K562 (cell line): ENCODE results near the gene LDB2. TPM values are rescaled to one million over a fixed set of nuclear protein-coding genes. Genes with fewer than 3 reads are reported as not detected.

Experiments
- ATAC-seq: fragments of 200-7000 bp; cut with Tn5 transposase; 3 replicates; pipeline ENCODE4 v1.9.1; 2020; ENCODE audit warnings: moderate library complexity
- BruUV-seq: library from RNA; stranded (reverse); fragments of 400-500 nt; replicated peaks from 2 replicates; lab custom pipeline; 2021; lab: Mats Ljungman, UMichigan
- CTCF ChIA-PET: fragments of 300-600 bp; formaldehyde crosslinking; extraction: SDS; loops from one replicate; lab custom pipeline; 2021; ENCODE audit warnings: low intra/inter-chr PET ratio; lab: Yijun Ruan, JAX
- POLR2A ChIA-PET: fragments of 300-600, 350-650 bp; sonication (Branson Sonifier 250); formaldehyde crosslinking; extraction: SDS; loops from one replicate; lab custom pipeline; 2021; ENCODE audit warnings: antibody characterized with exemption, inconsistent platforms; lab: Yijun Ruan, JAX
- DNase-seq, 4 experiments: peaks; one replicate each; pipeline versions ENCODE4 v3.0.0 to v3.0.0-alpha.2; 2011 to 2018; ENCODE audit warnings: low spot score in 3 of 4, mixed read lengths in 3 of 4; ENCODE audit errors: extremely low read depth in 1 of 4
- FAIRE-seq: peaks from 2 replicates; lab custom pipeline; 2011; peaks lifted over from hg19 to GRCh38; lab: Jason Lieb, UNC
- H2AFZ ChIP-seq: 2 replicates; pipeline ENCODE4 v1.6.0; 2011; ENCODE audit warnings: low read depth, low read length, control low read depth, inconsistent platforms
- H3K27ac ChIP-seq: fragments of 200-600 bp; 3 replicates; pipeline ENCODE4 v1.8.0; 2011; ENCODE audit warnings: low read depth, mild to moderate bottlenecking, control low read depth, inconsistent platforms, low read length, moderate library complexity, mixed read lengths; ENCODE audit errors: extremely low read depth
- H3K27me3 ChIP-seq, 2 experiments: fragments of 300-600 bp in 1 of 2; 2 replicates in 1 of 2; 3 replicates in 1 of 2; pipeline versions ENCODE4 v1.6.0 to v1.8.0; 2011; ENCODE audit warnings: inconsistent platforms in 2 of 2, low read length in 2 of 2, mild to moderate bottlenecking in 1 of 2, mixed read lengths in 1 of 2, moderate library complexity in 1 of 2; ENCODE audit not compliant: control insufficient read depth in 2 of 2, insufficient read depth in 2 of 2
- H3K36me3 ChIP-seq: fragments of 300-600 bp; 3 replicates; pipeline ENCODE4 v1.8.0; 2011; ENCODE audit warnings: mild to moderate bottlenecking, low read length, inconsistent platforms; ENCODE audit not compliant: control insufficient read depth, insufficient read depth
- H3K4me1 ChIP-seq, 2 experiments: fragments of 200-600 bp in 1 of 2; replicated peaks in 1 of 2; 2 replicates in 1 of 2; 3 replicates in 1 of 2; pipeline versions ENCODE4 v1.5.1 to v1.8.0; 2011; ENCODE audit warnings: inconsistent platforms in 2 of 2, low read length in 2 of 2, mild to moderate bottlenecking in 1 of 2, mixed read lengths in 1 of 2, moderate library complexity in 1 of 2; ENCODE audit not compliant: control insufficient read depth in 2 of 2, insufficient read depth in 2 of 2
- H3K4me2 ChIP-seq: 2 replicates; pipeline ENCODE4 v1.6.1; 2011; ENCODE audit warnings: low read length, control low read depth, inconsistent platforms, mixed read lengths; ENCODE audit not compliant: insufficient read depth
- H3K4me3 ChIP-seq: fragments of 200-600 bp; sonication (generic), shearing (Covaris generic); 2 replicates; pipeline ENCODE4 v1.5.1; 2016; ENCODE audit warnings: control low read depth, inconsistent platforms
- H3K79me2 ChIP-seq: fragments of 200-600 bp; 3 replicates; pipeline ENCODE4 v1.8.0; 2011; ENCODE audit warnings: low read length, inconsistent platforms; ENCODE audit not compliant: control insufficient read depth, insufficient read depth
- H3K9ac ChIP-seq, 2 experiments: 2 replicates each; pipeline versions ENCODE4 v1.6.0 to v1.6.1; 2011; ENCODE audit warnings: low read depth in 2 of 2, low read length in 2 of 2, control low read depth in 1 of 2, inconsistent platforms in 1 of 2, mild to moderate bottlenecking in 1 of 2, mixed read lengths in 1 of 2; ENCODE audit not compliant: insufficient read depth in 1 of 2
- H3K9me1 ChIP-seq: one replicate; pipeline ENCODE4 v1.6.0; 2011; ENCODE audit warnings: inconsistent platforms, mild to moderate bottlenecking, low read length, moderate library complexity; ENCODE audit not compliant: control insufficient read depth, insufficient read depth
- H3K9me3 ChIP-seq: replicated peaks from 2 replicates; pipeline ENCODE4 v1.5.1; 2011; ENCODE audit warnings: low read depth, low read length, inconsistent platforms; ENCODE audit not compliant: control insufficient read depth, insufficient read depth
- H4K20me1 ChIP-seq: replicated peaks from 2 replicates; pipeline ENCODE4 v1.6.1; 2011; ENCODE audit warnings: low read length, inconsistent platforms, mixed read lengths; ENCODE audit not compliant: control insufficient read depth, insufficient read depth
- ARNT ChIP-seq, 2 experiments: fragments of 450-650 bp; IDR thresholded peaks; 2 replicates each; pipeline ENCODE4 v1.6.1; 2016; ENCODE audit warnings: mild to moderate bottlenecking in 1 of 2
- BACH1 ChIP-seq: fragments of 200-800 bp; sonication (Bioruptor generic); IDR thresholded peaks from 2 replicates; pipeline ENCODE4 v1.6.1; 2016; ENCODE audit warnings: missing genetic modification characterization, missing compliant biosample characterization
- NCOA2 ChIP-seq, 2 experiments: fragments of 450-650 bp; IDR thresholded peaks; 2 replicates each; pipeline ENCODE4 v1.6.1; 2018; ENCODE audit warnings: mild to moderate bottlenecking in 2 of 2, moderate library complexity in 1 of 2; ENCODE audit not compliant: partially characterized antibody in 2 of 2
- RBM15 ChIP-seq: fragments of 200-400 bp; formaldehyde crosslinking; IDR thresholded peaks from 2 replicates; pipeline ENCODE4 v1.6.1; 2018; ENCODE audit warnings: mild to moderate bottlenecking, low read length, moderate library complexity; ENCODE audit not compliant: insufficient read depth
- SRSF3 ChIP-seq: fragments of 200-400 bp; formaldehyde crosslinking; IDR thresholded peaks from 2 replicates; pipeline ENCODE4 v1.6.1; 2016; ENCODE audit warnings: mild to moderate bottlenecking, low read length, moderate library complexity; ENCODE audit not compliant: insufficient read depth
- ZNF239 ChIP-seq: fragments of 250-450 bp; sonication (Bioruptor Pico); IDR thresholded peaks from 2 replicates; pipeline ENCODE4 v1.4.0; 2020; ENCODE audit warnings: mild to moderate bottlenecking
- WGBS: fragments of 100-300 bp; shearing (Covaris generic); methylation state at CpG from one replicate; pipeline ENCODE4 v1.1.6; 2016; ENCODE audit warnings: low coverage, mixed read lengths; ENCODE audit not compliant: insufficient coverage; ENCODE audit errors: missing lambda C conversion rate; 5-methylcytosine and 5-hydroxymethylcytosine counted together
- in situ Hi-C: fragments of 300-500 bp; cut with MboI; formaldehyde crosslinking; loops from 4 replicates; pipeline ENCODE4 v1.15.0; 2018; ENCODE audit warnings: inconsistent platforms, mixed read lengths
- intact Hi-C: fragments of 100-400 bp; cut with micrococcal nuclease; formaldehyde crosslinking; loops from 2 replicates; pipeline ENCODE4 v1.14.2; 2022
- polyA plus RNA-seq, 8 experiments: library from polyadenylated mRNA; depleted of rRNA in 4 of 8; stranded (reverse) in 5 of 8; unstranded in 3 of 8; fragments of >200 nt; fragmentation: Nextera tagmentation in 2 of 8; fragmentation: Illumina TruSeq in 1 of 8; extraction: Ambion mirVana in 2 of 8; extraction: Trizol in 1 of 8; gene quantifications; 2 replicates each; pipeline versions ENCODE4 v1.2.1 to v1.2.3, GENCODE V29; 2011 to 2014; ENCODE audit warnings: inconsistent platforms in 1 of 8, missing spikeins in 1 of 8
- total RNA-seq, 7 experiments: library from RNA; depleted of rRNA in 6 of 7; stranded (reverse); fragments of >200 nt in 6 of 7; fragmentation: Illumina TruSeq in 2 of 7; extraction: Trizol in 2 of 7; gene quantifications; 2 replicates each; pipeline versions ENCODE4 v1.2.1 to v1.2.3, GENCODE V29; 2011 to 2021; ENCODE audit warnings: low replicate concordance in 1 of 7
- TF ChIP-seq, protein P1 (sequence below), 3 experiments: IDR thresholded peaks in 2 of 3; conservative IDR thresholded peaks in 1 of 3; 2 replicates each; pipeline ENCODE4 v1.5.1; 2011 to 2012; ENCODE audit warnings: low read length in 3 of 3, mild to moderate bottlenecking in 3 of 3, control low read depth in 2 of 3, improper control_type of control experiment in 1 of 3, inconsistent platforms in 1 of 3, low read depth in 1 of 3, mixed read lengths in 1 of 3, moderate library complexity in 1 of 3; ENCODE audit not compliant: insufficient read depth in 2 of 3
- TF ChIP-seq, protein P2 (sequence below): fragments of 450-650 bp; IDR thresholded peaks from one replicate; pipeline ENCODE4 v1.6.1; 2018; ENCODE audit warnings: mild to moderate bottlenecking, moderate library complexity; ENCODE audit not compliant: partially characterized antibody

LDB2 gene
- total and polyA plus RNA-seq, 9 of the 15 experiments (the other 6 are each of a cell fraction or from before 2014, with no cell fraction given): 0.10 to 0.20 TPM; not detected in 7

DNA sequence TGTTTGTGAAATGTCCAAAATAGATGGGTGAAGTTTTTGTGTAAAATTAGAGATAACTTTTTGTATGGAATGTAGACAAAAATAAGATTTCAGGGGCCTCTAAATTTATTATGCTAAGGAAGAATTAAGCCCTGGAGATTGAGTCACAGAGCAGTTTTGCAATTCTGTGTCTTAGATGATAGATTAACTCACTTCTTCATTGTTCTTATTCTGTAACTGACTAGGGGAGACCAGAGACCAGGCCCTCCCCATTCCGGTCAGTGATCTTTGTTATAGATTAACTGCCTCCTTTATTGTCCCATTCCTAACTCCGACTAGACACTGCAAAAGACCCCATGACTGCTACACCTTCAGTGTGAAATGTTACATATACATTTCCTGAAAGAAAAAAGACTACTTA is 433.8 kb downstream of the LDB2 start:
- in situ Hi-C loops (no loop called here), intact Hi-C loops (no loop called here)
- TF ChIP-seq BACH1 (tag): no peak
- TF ChIP-seq RBM15: no peak
- no peak for TF ChIP-seq ARNT (IDR thresholded peaks at IDR 0.05)
- TF ChIP-seq, protein P1, sequence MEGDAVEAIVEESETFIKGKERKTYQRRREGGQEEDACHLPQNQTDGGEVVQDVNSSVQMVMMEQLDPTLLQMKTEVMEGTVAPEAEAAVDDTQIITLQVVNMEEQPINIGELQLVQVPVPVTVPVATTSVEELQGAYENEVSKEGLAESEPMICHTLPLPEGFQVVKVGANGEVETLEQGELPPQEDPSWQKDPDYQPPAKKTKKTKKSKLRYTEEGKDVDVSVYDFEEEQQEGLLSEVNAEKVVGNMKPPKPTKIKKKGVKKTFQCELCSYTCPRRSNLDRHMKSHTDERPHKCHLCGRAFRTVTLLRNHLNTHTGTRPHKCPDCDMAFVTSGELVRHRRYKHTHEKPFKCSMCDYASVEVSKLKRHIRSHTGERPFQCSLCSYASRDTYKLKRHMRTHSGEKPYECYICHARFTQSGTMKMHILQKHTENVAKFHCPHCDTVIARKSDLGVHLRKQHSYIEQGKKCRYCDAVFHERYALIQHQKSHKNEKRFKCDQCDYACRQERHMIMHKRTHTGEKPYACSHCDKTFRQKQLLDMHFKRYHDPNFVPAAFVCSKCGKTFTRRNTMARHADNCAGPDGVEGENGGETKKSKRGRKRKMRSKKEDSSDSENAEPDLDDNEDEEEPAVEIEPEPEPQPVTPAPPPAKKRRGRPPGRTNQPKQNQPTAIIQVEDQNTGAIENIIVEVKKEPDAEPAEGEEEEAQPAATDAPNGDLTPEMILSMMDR (IDR thresholded peaks at IDR 0.05 in 2 of 3, conservative IDR thresholded peaks at IDR 0.05 in 1 of 3; ENCODE audit: insufficient read depth in 2 of 3, low read depth in 1 of 3, low read length in 3 of 3): no peak
- ATAC-seq: no peak
- WGBS: 0% methylated on average over 2 of the region's 2 CpGs
- Histone ChIP-seq H4K20me1 (no peaks in the 10 kb centered on the region), H3K36me3 (no peaks in the 10 kb centered on the region), H3K4me2 (no peak overlapping the region), H3K9me1 (no peaks in the 10 kb centered on the region), H2AFZ (no peak overlapping the region), H3K79me2 (no peaks in the 10 kb centered on the region), H3K9ac (no peak overlapping the region), H3K27me3 (no peaks in the 10 kb centered on the region), H3K27ac (no peak overlapping the region), H3K4me3 (no peak overlapping the region), H3K9me3 (no peaks in the 10 kb centered on the region), H3K4me1 (no peaks in the 10 kb centered on the region)
- ChIA-PET POLR2A (no interaction called here), CTCF (no interaction called here)
- no peak for DNase-seq
- BruUV-seq: no TSS peak
- no peak for FAIRE-seq

DNA sequence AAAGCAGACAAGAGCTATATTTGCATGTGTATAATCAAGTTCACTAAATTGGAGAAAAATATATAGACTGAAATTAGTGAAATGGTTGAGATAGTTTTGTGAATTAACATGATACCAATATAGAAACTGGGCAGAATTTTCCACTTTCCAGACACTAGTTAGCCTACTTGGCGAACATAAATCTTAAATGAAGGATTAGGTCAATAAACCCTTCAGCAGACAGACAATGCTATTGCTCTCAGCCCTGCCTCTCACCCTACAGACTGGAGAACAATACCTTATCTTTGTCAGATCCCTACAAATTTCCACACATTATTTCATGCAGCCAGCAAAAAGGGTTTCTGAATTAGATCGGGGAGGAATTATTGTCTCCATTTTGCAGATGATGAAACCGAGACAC is 435.8 kb downstream of the LDB2 start:
- BruUV-seq: no TSS peak
- DNase-seq: no peak
- no peaks in the 10 kb centered on the region for H3K9me1 ChIP-seq
- no peak overlapping the region for H3K9ac ChIP-seq
- ChIA-PET POLR2A (no interaction called here), CTCF (no interaction called here)
- FAIRE-seq: no peak
- TF ChIP-seq SRSF3: no peak
- TF ChIP-seq, protein P2, sequence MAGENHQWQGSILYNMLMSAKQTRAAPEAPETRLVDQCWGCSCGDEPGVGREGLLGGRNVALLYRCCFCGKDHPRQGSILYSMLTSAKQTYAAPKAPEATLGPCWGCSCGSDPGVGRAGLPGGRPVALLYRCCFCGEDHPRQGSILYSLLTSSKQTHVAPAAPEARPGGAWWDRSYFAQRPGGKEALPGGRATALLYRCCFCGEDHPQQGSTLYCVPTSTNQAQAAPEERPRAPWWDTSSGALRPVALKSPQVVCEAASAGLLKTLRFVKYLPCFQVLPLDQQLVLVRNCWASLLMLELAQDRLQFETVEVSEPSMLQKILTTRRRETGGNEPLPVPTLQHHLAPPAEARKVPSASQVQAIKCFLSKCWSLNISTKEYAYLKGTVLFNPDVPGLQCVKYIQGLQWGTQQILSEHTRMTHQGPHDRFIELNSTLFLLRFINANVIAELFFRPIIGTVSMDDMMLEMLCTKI: no peak
- TF ChIP-seq ZNF239: no peak
- TF ChIP-seq NCOA2 (IDR thresholded peaks at IDR 0.05; ENCODE audit: partially characterized antibody in 2 of 2): no peak
- H3K4me1 ChIP-seq: no peaks in the 10 kb centered on the region
- H3K27ac ChIP-seq: no peak overlapping the region
- no peak overlapping the region for H3K4me2 ChIP-seq
- H4K20me1 ChIP-seq: no peaks in the 10 kb centered on the region
- H3K36me3 ChIP-seq: no peaks in the 10 kb centered on the region
- no peaks in the 10 kb centered on the region for H3K27me3 ChIP-seq
- 0% methylated on average over 3 of the region's 3 CpGs for WGBS
- H3K9me3 ChIP-seq: no peaks in the 10 kb centered on the region
- no peak for ATAC-seq
- in situ Hi-C loops: no loop called here
- intact Hi-C loops: no loop called here
- H3K4me3 ChIP-seq: no peak overlapping the region
- no peak overlapping the region for H2AFZ ChIP-seq
- no peaks in the 10 kb centered on the region for H3K79me2 ChIP-seq
